SK-N-MC (cell line): ENCODE results near the gene FGF3.

Experiments used
- DNase-seq: peaks from one replicate; pipeline ENCODE4 v3.0.0-alpha.2; 2011; ENCODE audit warnings: low read depth, low spot score
- H3K27ac ChIP-seq: fragments of 200-600 bp; sonication (generic); 2 replicates; pipeline ENCODE4 v1.5.1; 2016; ENCODE audit warnings: mixed run types
- H3K36me3 ChIP-seq: fragments of 200-600 bp; sonication (generic); 2 replicates; pipeline ENCODE4 v1.6.1; 2017; ENCODE audit warnings: antibody characterized with exemption, low read length, mixed read lengths; ENCODE audit not compliant: insufficient read depth
- H3K4me3 ChIP-seq: fragments of 200-600 bp; sonication (generic); 2 replicates; pipeline ENCODE4 v1.5.1; 2016
- H3K9ac ChIP-seq: fragments of 200-600 bp; sonication (generic); 2 replicates; pipeline ENCODE4 v1.8.0; 2017; ENCODE audit warnings: mixed run types, mixed read lengths; ENCODE audit not compliant: insufficient read length
- H3K9me3 ChIP-seq: fragments of 200-600 bp; sonication (generic); 2 replicates; pipeline ENCODE4 v1.6.1; 2017; ENCODE audit warnings: low read depth, mild to moderate bottlenecking, antibody characterized with exemption, low read length, moderate library complexity, mixed read lengths
- EZH2 ChIP-seq: fragments of 200-600 bp; sonication (generic); IDR thresholded peaks from one replicate; pipeline ENCODE4 v1.6.1; 2017; ENCODE audit warnings: antibody characterized with exemption
- FOXP2 ChIP-seq: optimal IDR thresholded peaks from 2 replicates; pipeline ENCODE3; 2011; ENCODE audit warnings: mild to moderate bottlenecking, moderate library complexity; ENCODE audit not compliant: insufficient read depth; ENCODE audit errors: extremely low read length, control extremely low read depth
- POLR2AphosphoS5 ChIP-seq: IDR thresholded peaks from 2 replicates; pipeline ENCODE4 v1.6.1; 2012; ENCODE audit warnings: mild to moderate bottlenecking, low read depth, low read length, borderline replicate concordance

Gene FGF3

GRCh38 chr11:69831985-69832384 is 12.8 kb upstream of the FGF3 start:
- TF ChIP-seq FOXP2 (no peak), EZH2 (no peak), POLR2AphosphoS5 (no peak)
- H3K9ac ChIP-seq = no peak overlapping the region
- DNase-seq = no peak
- no peaks in the 10 kb centered on the region for H3K36me3 ChIP-seq
- H3K27ac ChIP-seq = no peak overlapping the region
- H3K9me3 ChIP-seq = no peaks in the 10 kb centered on the region
- H3K4me3 ChIP-seq = no peak overlapping the region

- DNase-seq = no peak
- TF ChIP-seq EZH2 (no peak), POLR2AphosphoS5 (no peak), FOXP2 (no peak)
- no peak overlapping the region for H3K9ac ChIP-seq
- H3K4me3 ChIP-seq = no peak overlapping the region
- H3K27ac ChIP-seq = no peak overlapping the region
- H3K9me3 ChIP-seq = no peaks in the 10 kb centered on the region
- no peaks in the 10 kb centered on the region for H3K36me3 ChIP-seq
Measured at GRCh38 chr11:69830086-69830485, 10.9 kb upstream of the FGF3 start.

GRCh38 chr11:69828971-69829344 is 9.7 kb upstream of the FGF3 start:
- Histone ChIP-seq H3K9me3 (no peaks in the 10 kb centered on the region), H3K36me3 (no peaks in the 10 kb centered on the region), H3K4me3 (no peak overlapping the region), H3K9ac (no peak overlapping the region), H3K27ac (no peak overlapping the region)
- TF ChIP-seq FOXP2 (no peak), EZH2 (no peak), POLR2AphosphoS5 (no peak)
- no peak for DNase-seq

- Histone ChIP-seq H3K4me3 (no peak overlapping the region), H3K9ac (no peak overlapping the region), H3K27ac (no peak overlapping the region), H3K9me3 (no peaks in the 10 kb centered on the region), H3K36me3 (no peaks in the 10 kb centered on the region)
- DNase-seq = no peak
- TF ChIP-seq EZH2 (no peak), POLR2AphosphoS5 (no peak), FOXP2 (no peak)
Measured at GRCh38 chr11:69828276-69828970, 9.2 kb upstream of the FGF3 start.

- no peak for DNase-seq
- Histone ChIP-seq H3K9ac (no peak overlapping the region), H3K36me3 (no peaks in the 10 kb centered on the region), H3K4me3 (no peak overlapping the region), H3K27ac (no peak overlapping the region), H3K9me3 (no peaks in the 10 kb centered on the region)
- TF ChIP-seq EZH2 (no peak), FOXP2 (no peak), POLR2AphosphoS5 (no peak)
Measured at GRCh38 chr11:69826773-69827172, 7.6 kb upstream of the FGF3 start.

GRCh38 chr11:69825941-69826340 is 6.7 kb upstream of the FGF3 start:
- no peak for DNase-seq
- Histone ChIP-seq H3K4me3 (no peak overlapping the region), H3K36me3 (no peaks in the 10 kb centered on the region), H3K9ac (no peak overlapping the region), H3K9me3 (no peaks in the 10 kb centered on the region), H3K27ac (no peak overlapping the region)
- TF ChIP-seq POLR2AphosphoS5 (no peak), EZH2 (no peak), FOXP2 (no peak)

GRCh38 chr11:69825037-69825834 is 6.0 kb upstream of the FGF3 start:
- no peaks in the 10 kb centered on the region for H3K9me3 ChIP-seq
- H3K27ac ChIP-seq = no peak overlapping the region
- no peak overlapping the region for H3K9ac ChIP-seq
- no peak for DNase-seq
- H3K4me3 ChIP-seq = no peak overlapping the region
- no peak for TF ChIP-seq POLR2AphosphoS5
- TF ChIP-seq EZH2 = no peak
- no peak for TF ChIP-seq FOXP2
- H3K36me3 ChIP-seq = no peaks in the 10 kb centered on the region

- DNase-seq = no peak
- Histone ChIP-seq H3K9me3 (no peaks in the 10 kb centered on the region), H3K9ac (no peak overlapping the region), H3K4me3 (no peak overlapping the region), H3K27ac (no peak overlapping the region), H3K36me3 (no peaks in the 10 kb centered on the region)
- no peak for TF ChIP-seq EZH2
- no peak for TF ChIP-seq FOXP2
- TF ChIP-seq POLR2AphosphoS5 = no peak
Measured at GRCh38 chr11:69823641-69824265, 4.5 kb upstream of the FGF3 start.
